HepG2 (cell line): ENCODE results near the gene EIF3B. TPM values are rescaled to one million over a fixed set of nuclear protein-coding genes. Genes with fewer than 3 reads are reported as not detected.

Experiments
- ATAC-seq: fragments of 200-7000 bp; cut with Tn5 transposase; 3 replicates; pipeline ENCODE4 v1.9.1; 2020; ENCODE audit warnings: mild to moderate bottlenecking, moderate library complexity
- BruUV-seq: library from RNA; stranded (reverse); fragments of 400-500 nt; replicated peaks from 2 replicates; lab custom pipeline; 2021; lab: Mats Ljungman, UMichigan
- CTCF ChIA-PET: fragments of 300-600 bp; formaldehyde crosslinking; extraction: SDS; loops from one replicate; lab custom pipeline; 2021; ENCODE audit warnings: low total read pairs, inconsistent platforms, low intra/inter-chr PET ratio; lab: Yijun Ruan, JAX
- POLR2A ChIA-PET: fragments of 350-600 bp; sonication (Branson Sonifier 250); formaldehyde crosslinking; loops from one replicate; lab custom pipeline; 2020; ENCODE audit warnings: antibody characterized with exemption, inconsistent platforms; lab: Yijun Ruan, JAX
- DNase-seq: peaks from one replicate; pipeline ENCODE4 v3.0.0-alpha.2; 2015; ENCODE audit warnings: low spot score
- FAIRE-seq: peaks from 3 replicates; lab custom pipeline; 2011; peaks lifted over from hg19 to GRCh38; lab: Jason Lieb, UNC
- H2AFZ ChIP-seq: one replicate; pipeline ENCODE4 v1.6.1; 2011; ENCODE audit warnings: low read length, inconsistent platforms
- H3K27ac ChIP-seq: fragments of 300-600 bp; 3 replicates; pipeline ENCODE4 v1.8.0; 2011; ENCODE audit warnings: mixed run types, mild to moderate bottlenecking, mixed read lengths, low read length, inconsistent platforms; ENCODE audit not compliant: insufficient read depth; ENCODE audit errors: extremely low read length
- H3K27me3 ChIP-seq, 2 experiments: fragments of 200-600 bp in 1 of 2; 2 replicates in 1 of 2; 3 replicates in 1 of 2; pipeline versions ENCODE4 v1.6.0 to v1.8.0; 2011; ENCODE audit warnings: low read length in 2 of 2, mild to moderate bottlenecking in 2 of 2, moderate library complexity in 2 of 2, inconsistent platforms in 1 of 2; ENCODE audit not compliant: insufficient read depth in 2 of 2, control insufficient read depth in 1 of 2
- H3K36me3 ChIP-seq, 2 experiments: fragments of 200-600 bp in 1 of 2; replicated peaks in 1 of 2; 2 replicates in 1 of 2; 3 replicates in 1 of 2; pipeline versions ENCODE4 v1.5.1 to v1.8.0; 2011; ENCODE audit warnings: low read length in 2 of 2, inconsistent platforms in 1 of 2; ENCODE audit not compliant: insufficient read depth in 2 of 2, control insufficient read depth in 1 of 2
- H3K4me1 ChIP-seq: 2 replicates; pipeline ENCODE4 v1.5.1; 2012; ENCODE audit warnings: low read length, inconsistent platforms; ENCODE audit not compliant: insufficient read depth
- H3K4me2 ChIP-seq: 2 replicates; pipeline ENCODE4 v1.6.0; 2011; ENCODE audit warnings: low read depth, low read length, inconsistent platforms
- H3K4me3 ChIP-seq, 3 experiments: fragments of 200-600 bp in 1 of 3; sonication (generic), shearing (Covaris generic) in 1 of 3; replicated peaks in 1 of 3; 2 replicates each; pipeline ENCODE4 v1.5.1; 2011 to 2016; ENCODE audit warnings: low read length in 3 of 3, inconsistent platforms in 2 of 3, low read depth in 2 of 3, mild to moderate bottlenecking in 2 of 3, control low read depth in 1 of 3, mixed read lengths in 1 of 3; ENCODE audit not compliant: insufficient read depth in 1 of 3
- H3K79me2 ChIP-seq: one replicate; pipeline ENCODE4 v1.6.1; 2011; ENCODE audit warnings: low read length, inconsistent platforms; ENCODE audit not compliant: insufficient read depth
- H3K9ac ChIP-seq: 2 replicates; pipeline ENCODE4 v1.6.0; 2011; ENCODE audit warnings: mild to moderate bottlenecking, low read depth, low read length, inconsistent platforms; ENCODE audit not compliant: insufficient read depth
- H3K9me3 ChIP-seq: 2 replicates; pipeline ENCODE4 v1.5.1; 2012; ENCODE audit warnings: mild to moderate bottlenecking, low read length
- H4K20me1 ChIP-seq: 2 replicates; pipeline ENCODE4 v1.6.0; 2011; ENCODE audit warnings: inconsistent platforms, mild to moderate bottlenecking, low read length, moderate library complexity; ENCODE audit not compliant: insufficient read depth
- AGO2 ChIP-seq: fragments of 200-400 bp; formaldehyde crosslinking; optimal IDR thresholded peaks from 2 replicates; pipeline ENCODE3; 2017; ENCODE audit warnings: mild to moderate bottlenecking, low read depth, low read length, moderate library complexity
- HOXA5 ChIP-seq: sonication (generic); formaldehyde crosslinking; IDR thresholded peaks from 2 replicates; pipeline ENCODE4 v1.4.0; 2020; ENCODE audit warnings: missing genetic modification reagents
- POLR2A ChIP-seq, 2 experiments: IDR thresholded peaks; 2 replicates each; pipeline ENCODE4 v1.6.1; 2011; ENCODE audit warnings: low read depth in 2 of 2, low read length in 2 of 2, mild to moderate bottlenecking in 1 of 2, moderate library complexity in 1 of 2; ENCODE audit not compliant: insufficient read depth in 1 of 2
- PRDM10 ChIP-seq: sonication (generic); formaldehyde crosslinking; IDR thresholded peaks from 2 replicates; pipeline ENCODE4 v1.4.0; 2020; ENCODE audit warnings: low read depth, missing genetic modification reagents
- RBFOX2 ChIP-seq: fragments of 200-400 bp; formaldehyde crosslinking; IDR thresholded peaks from 2 replicates; pipeline ENCODE4 v1.6.1; 2017; ENCODE audit warnings: low read depth, mild to moderate bottlenecking, low read length
- ZNF749 ChIP-seq: sonication (generic); formaldehyde crosslinking; IDR thresholded peaks from 2 replicates; pipeline ENCODE4 v1.8.0; 2022; ENCODE audit warnings: mild to moderate bottlenecking, missing genetic modification reagents, moderate library complexity, borderline replicate concordance
- WGBS: methylation state at CpG from one replicate; pipeline ENCODE4 v1.1.6; 2017; ENCODE audit warnings: low lambda C conversion rate; 5-methylcytosine and 5-hydroxymethylcytosine counted together
- in situ Hi-C: cut with HindIII; loops from 2 replicates; pipeline ENCODE4 v1.10.0; 2017; ENCODE audit warnings: low pct_unique_long_range_greater_than_20kb; ENCODE audit not compliant: extremely low pct_ligation_motif_present
- intact Hi-C: fragments of 100-400 bp; cut with micrococcal nuclease; formaldehyde crosslinking; loops from one replicate; pipeline ENCODE4 v1.10.0; 2022; ENCODE audit not compliant: unreplicated experiment
- polyA plus RNA-seq, 8 experiments: library from polyadenylated mRNA; depleted of rRNA in 3 of 8; stranded (reverse) in 7 of 8; unstranded in 1 of 8; fragments of >200 nt; fragmentation: Illumina TruSeq in 4 of 8; extraction: Trizol in 4 of 8; gene quantifications; 2 replicates each; pipeline versions ENCODE4 v1.2.1 to v1.2.3, GENCODE V29; 2011 to 2016; ENCODE audit warnings: low read depth in 4 of 8, missing spikeins in 1 of 8, mixed read lengths in 1 of 8; ENCODE audit not compliant: insufficient read depth in 1 of 8
- total RNA-seq, 5 experiments: library from RNA; depleted of rRNA; stranded (reverse); fragments of >200 nt; fragmentation: Illumina TruSeq; extraction: Trizol; gene quantifications; 2 replicates each; pipeline ENCODE4 v1.2.3, GENCODE V29; 2016; ENCODE audit warnings: low read depth in 1 of 5
- TF ChIP-seq, protein P1 (sequence below): IDR thresholded peaks from 2 replicates; pipeline ENCODE4 v1.6.1; 2016; ENCODE audit warnings: low read depth, control low read depth

Gene EIF3B
- total and polyA plus RNA-seq, 2 of the 13 experiments (the other 11 are each of a cell fraction or from before 2014, with no cell fraction given): 92.2 to 241 TPM

DNA sequence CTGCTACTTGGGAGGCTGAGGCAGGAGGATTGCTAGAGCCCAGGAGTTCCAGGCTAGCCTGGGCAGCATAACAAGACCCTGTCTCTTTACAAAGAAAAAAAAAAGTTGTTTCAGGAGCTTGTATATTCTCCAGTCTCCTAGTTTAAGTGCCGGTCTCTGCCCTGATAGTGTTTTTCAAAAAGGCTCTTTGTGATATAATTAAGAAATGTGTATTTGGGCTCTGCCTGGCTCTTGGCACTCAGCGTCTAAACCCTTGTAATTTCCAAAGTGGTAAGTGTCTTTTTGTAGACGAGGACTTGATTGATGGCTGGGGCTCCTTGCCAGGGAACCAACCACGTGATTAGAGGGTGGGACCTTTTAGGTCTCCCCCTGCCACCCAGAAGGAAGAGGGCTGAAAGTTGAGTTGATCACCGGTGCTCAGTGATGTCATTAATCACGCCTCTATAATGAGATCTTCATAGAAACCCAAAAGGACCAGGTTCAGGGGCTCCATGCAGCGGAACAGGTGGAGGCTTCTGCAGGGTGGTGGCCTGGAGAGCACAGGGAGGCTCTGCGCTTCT is 4.4 kb downstream of the EIF3B start:
- Histone ChIP-seq H3K9me3 (no peaks in the 10 kb centered on the region), H3K4me2 (no peak overlapping the region), H4K20me1 (peaks cover 52% of the 10 kb centered on the region), H3K27ac (no peak overlapping the region), H2AFZ (no peak overlapping the region), H3K4me3 (no peak overlapping the region), H3K79me2 (peaks cover 69% of the 10 kb centered on the region), H3K9ac (no peak overlapping the region), H3K4me1 (peaks cover 43% of the 10 kb centered on the region)
- WGBS: 96% methylated on average over 8 of the region's 8 CpGs
- in situ Hi-C loops (no loop called here), intact Hi-C loops (no loop called here)
- ATAC-seq (no peak), FAIRE-seq (no peak), DNase-seq (no peak)
- ChIA-PET POLR2A (no interaction called here), CTCF (no interaction called here)
- no TSS peak for BruUV-seq
- TF ChIP-seq PRDM10 (CRISPR knock-in tag) (no peak), POLR2A (IDR thresholded peaks at IDR 0.05; ENCODE audit: insufficient read depth in 1 of 2, low read depth in 2 of 2, low read length in 2 of 2) (0 out of 4 replicates have a peak, but pooled peaks of 1 of the 2 experiments have one; percentile 26)
- TF ChIP-seq, all 625 proteins: peak for 1
- Histone ChIP-seq H3K36me3 (peaks cover 22 to 61% of the 10 kb centered on the region in 2 experiments; a peak in 4 of 5 replicates), H3K27me3 (no peaks in the 10 kb centered on the region; a peak in 1 of 5 replicates)

GRCh38 chr7:2359610-2360009 is 5.0 kb downstream of the EIF3B start:
- Histone ChIP-seq H4K20me1 (peaks cover 52% of the 10 kb centered on the region), H3K36me3 (peaks cover 25 to 67% of the 10 kb centered on the region in 2 experiments), H3K9ac (no peak overlapping the region), H2AFZ (no peak overlapping the region), H3K9me3 (no peaks in the 10 kb centered on the region), H3K27ac (no peak overlapping the region), H3K79me2 (peaks cover 69% of the 10 kb centered on the region), H3K4me3 (no peak overlapping the region), H3K4me2 (0 out of 2 replicates have a peak overlapping the region, but pooled peaks have one; percentile 4), H3K27me3 (no peaks in the 10 kb centered on the region; a peak in 1 of 5 replicates), H3K4me1 (peaks cover 43% of the 10 kb centered on the region)
- BruUV-seq: no TSS peak
- intact Hi-C loops: loop anchor here (5.0 kb wide), 1 partner anchor 38 kb away; no protein-coding TSS in a partner anchor
- in situ Hi-C loops: no loop called here
- ChIA-PET CTCF (no interaction called here), POLR2A (interaction anchor here (1.1 kb wide), 1 partner anchor 22 kb away, joined by 3 read pairs; no protein-coding TSS in a partner anchor)
- TF ChIP-seq ZNF749 (no peak), RBFOX2 (peak; percentile 35; the same call in 1 of the 2 replicates), HOXA5 (CRISPR knock-in tag) (no peak), AGO2 (peak; percentile 27)
- TF ChIP-seq, protein P1, sequence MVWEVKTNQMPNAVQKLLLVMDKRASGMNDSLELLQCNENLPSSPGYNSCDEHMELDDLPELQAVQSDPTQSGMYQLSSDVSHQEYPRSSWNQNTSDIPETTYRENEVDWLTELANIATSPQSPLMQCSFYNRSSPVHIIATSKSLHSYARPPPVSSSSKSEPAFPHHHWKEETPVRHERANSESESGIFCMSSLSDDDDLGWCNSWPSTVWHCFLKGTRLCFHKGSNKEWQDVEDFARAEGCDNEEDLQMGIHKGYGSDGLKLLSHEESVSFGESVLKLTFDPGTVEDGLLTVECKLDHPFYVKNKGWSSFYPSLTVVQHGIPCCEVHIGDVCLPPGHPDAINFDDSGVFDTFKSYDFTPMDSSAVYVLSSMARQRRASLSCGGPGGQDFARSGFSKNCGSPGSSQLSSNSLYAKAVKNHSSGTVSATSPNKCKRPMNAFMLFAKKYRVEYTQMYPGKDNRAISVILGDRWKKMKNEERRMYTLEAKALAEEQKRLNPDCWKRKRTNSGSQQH (CRISPR knock-in tag): no peak
- 96% methylated on average over 11 of the region's 11 CpGs for WGBS
- DNase-seq (no peak), FAIRE-seq (no peak), ATAC-seq (no peak)
